Left hindlimb (tissue), 1 donor: ENCODE data around the gene SPECC1L.
"Not testable (repeated sequence)": the region's sequence is repeated elsewhere in the genome, so short reads cannot be mapped to it uniquely, and the experiment has no call there.

Experiments used
- DNase-seq: peaks from one replicate; pipeline ENCODE4 v3.0.0-alpha.2; 2018

SPECC1L gene

DNA sequence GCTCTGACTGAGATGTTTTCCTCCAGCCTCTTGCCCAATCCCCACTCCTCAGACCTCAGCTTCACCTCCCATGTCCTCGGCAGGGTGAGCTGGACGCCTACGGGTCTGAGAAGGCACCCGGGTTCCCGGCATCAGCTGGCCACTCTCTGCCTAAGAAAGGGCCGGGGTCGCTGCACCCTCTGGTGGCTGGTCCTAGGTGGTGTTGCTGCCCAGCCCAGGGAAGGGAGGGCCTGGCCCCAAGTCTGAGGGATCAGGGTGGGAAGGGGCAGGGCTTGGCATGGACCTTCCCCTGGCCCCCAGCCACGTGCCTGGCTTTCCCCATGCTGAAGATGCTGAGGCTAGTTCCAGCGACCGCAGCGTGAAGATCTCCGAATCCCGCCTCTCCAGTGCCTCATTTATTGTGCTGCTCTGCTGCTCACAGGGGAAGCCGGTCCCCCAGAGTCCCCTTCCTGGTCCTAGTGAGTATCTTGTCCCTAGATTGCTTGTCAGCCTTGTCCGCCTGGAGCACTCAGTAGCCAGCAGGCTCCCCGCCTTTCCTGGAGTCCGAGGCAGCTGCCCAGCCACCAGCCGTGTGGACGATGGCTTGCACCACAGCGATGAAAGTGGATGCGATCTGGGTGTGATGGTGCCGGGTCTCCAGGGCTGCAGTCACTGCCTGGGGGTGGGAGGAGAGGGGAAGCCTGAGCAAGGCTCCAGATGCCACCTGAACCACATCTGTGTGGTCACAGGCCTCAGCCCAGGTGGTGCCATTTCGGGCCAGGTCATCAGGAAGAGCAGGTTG, 22.9 kb upstream of the SPECC1L start:
- peak; percentile 92 for DNase-seq

DNA sequence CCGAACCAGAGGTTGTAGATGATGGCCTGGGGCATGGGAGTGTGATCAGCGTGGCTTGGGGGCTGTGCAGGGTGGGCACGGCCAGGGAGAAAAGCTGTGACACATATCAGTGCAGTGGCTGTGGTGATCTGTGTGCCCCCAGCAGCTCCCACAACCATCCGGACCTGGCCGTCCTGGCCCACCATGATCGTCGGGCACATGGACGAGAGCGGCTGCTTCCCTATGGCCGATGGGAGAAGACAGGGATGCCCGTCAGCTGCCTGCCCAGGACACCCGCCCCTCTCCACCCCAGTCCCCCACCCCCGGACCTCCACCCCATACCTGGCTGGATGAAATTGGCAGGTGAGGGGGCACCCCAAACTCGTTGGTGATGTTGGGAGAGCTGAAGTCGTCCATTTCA, 22.0 kb upstream of the SPECC1L start:
- DNase-seq = not testable (repeated sequence)

DNA sequence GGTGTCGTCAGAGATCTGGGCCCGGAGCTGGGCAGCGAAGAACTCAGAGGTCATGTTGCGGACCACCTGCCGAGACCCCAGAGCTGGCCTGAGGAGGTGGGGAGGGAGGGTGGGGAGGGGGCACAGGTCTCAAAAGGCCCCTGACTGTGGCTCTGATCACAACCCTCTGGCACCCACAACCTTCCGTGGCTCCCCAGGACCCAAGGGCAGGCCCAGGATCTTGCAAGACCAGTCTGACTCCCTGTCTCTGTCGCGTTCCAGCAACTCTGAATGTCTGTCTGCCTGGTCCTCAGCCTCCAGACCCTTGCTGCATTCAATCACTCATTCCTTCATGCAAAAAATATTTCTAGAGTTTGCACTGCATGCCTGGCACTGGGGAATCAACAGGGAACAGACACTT, 21.2 kb upstream of the SPECC1L start:
- DNase-seq = not testable (repeated sequence)

DNA sequence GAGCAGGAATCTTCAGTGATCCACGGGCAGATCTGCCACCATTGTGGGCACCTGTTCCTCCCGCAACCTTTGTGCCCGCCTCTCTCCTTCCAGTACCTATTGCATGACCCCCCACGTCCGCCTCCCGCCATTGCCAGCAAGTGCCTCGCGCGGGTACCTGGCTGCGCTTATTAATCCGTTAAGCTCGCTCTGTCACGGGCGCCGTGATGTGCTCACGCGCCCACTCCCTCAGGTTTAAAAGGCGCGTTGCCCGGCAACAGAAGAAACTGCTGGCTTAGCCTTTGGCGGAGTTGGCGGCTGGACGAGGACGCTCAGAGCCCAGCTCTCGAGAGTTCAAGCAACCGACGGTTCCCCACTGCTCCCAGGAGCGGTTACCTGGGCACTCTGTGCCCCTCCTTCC, 19.3 kb upstream of the SPECC1L start:
- not testable (repeated sequence) for DNase-seq

DNA sequence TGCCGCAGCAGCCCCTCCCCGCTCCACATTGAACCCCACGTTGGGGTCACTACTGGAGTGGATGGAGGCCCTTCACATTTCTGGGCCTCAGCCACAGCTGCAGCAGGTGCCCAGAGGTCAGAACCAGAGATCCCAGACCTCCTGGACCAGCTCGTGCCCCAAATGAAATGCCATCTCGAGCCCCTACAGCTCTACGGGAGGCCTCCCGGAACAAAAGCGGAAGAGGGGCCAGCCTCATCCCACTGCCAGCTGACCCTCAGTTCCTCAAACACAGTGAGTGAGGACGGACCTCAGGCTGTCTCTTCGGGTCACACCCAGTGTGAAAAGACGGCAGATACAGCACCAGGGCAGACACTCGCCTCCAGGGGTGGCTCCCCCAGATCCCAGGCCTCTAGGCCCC, 17.5 kb upstream of the SPECC1L start:
- DNase-seq = not testable (repeated sequence)

DNA sequence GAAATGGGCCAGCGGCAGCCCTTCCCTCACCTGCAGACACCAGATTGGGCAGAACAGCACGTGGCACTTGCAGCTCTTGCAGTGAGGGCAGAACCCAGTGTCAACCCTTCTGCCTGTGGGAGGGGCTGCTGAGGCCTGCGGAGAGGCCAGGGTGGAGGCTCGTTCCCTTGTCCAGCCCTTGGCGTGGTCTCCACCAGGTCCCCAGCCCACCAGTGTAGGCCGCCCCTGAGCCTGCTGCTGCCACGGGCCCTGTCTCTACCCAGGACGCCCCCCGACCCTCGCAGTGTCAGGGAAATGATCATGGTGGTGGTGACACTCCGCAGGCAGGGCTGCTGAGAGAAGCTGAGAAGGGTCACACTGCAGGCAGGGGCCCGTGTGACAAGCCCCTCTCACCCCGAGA, 14.5 kb upstream of the SPECC1L start:
- not testable (repeated sequence) for DNase-seq

DNA sequence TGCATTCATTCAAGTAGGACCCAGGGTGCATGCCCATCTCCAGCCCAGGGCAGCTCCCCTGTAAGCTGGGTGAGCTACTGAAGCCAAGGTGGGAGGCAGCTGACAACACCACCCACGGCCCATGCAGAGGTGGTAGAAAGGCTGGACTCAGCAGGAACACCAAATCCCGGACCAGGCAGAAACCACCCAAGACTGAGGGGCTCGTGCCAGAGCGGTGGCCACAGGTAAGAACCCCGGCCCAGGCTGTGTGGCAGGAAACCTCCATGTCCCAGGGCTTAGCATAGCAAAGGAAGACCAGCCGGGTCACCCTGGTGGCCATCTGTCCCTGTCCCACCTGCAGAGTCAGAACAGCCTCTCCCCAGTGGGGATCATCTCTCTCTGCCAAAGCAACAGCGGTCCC, 13.9 kb upstream of the SPECC1L start:
- not testable (repeated sequence) for DNase-seq

DNA sequence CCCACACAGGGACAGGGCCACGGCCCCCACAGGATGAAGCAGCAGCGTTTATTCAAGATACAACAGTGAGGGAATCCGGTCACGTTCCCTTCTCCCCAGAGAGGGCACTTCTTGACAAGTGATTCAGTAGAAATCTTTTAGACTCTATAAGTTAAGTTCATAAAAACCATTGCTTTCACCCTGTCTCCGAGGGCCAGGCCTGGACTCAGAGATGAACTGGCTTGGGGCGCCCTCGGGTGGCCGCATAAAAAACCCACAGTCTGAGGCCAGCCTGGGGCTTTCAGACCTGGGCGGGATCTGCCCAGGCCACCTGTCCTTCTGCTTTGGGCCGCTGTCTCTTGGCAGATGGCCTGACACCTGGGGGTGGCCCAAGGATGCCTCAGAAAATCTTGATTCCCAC, 11.2 kb upstream of the SPECC1L start:
- DNase-seq = peak; percentile 62

DNA sequence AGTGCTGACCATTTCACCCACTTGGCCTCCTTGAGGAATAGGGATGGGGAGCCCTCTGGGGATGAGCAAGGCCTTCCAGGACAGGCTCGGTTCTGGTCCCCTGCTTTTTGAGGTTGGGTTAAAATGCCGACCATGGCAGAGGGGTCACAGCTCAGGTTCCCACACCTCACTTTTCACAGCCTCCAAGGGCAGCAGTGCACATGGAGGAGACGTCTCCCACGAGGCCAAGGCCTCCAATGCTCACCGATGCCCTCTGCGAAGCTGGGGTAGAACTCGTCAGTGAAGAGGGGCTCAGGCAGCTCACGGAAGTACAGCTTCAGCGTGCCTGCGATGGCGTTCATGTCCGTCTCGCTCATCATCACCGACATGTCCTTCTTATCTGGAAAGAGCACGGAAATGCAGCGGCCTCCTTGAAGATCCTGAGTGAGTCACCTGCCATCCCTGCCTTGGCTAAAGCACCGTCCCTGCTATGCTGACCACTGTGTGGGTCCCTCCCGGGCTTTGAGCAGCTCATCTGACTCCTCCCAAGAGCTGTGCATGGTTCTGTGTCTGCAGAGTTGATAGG, 8.4 kb upstream of the SPECC1L start:
- DNase-seq = not testable (repeated sequence)

DNA sequence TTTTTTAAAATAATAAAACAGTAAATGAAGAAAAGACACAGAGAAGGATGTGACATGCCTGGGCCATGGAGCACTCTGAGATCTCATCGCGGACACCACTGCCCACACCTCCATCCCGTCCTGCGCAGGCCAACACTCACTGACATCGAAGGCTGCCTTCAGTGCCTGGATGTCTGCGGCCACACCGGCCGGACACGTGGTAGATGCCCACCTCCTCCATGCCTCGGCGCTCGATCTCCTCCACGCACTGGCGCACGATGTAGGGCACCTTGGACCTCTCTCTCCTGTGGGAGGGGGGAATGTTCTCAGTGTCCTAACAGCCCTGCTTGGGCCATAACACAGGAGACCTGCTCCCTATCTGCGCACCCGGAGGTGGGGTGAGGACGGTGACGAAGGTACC, 7.2 kb upstream of the SPECC1L start:
- DNase-seq = not testable (repeated sequence)

DNA sequence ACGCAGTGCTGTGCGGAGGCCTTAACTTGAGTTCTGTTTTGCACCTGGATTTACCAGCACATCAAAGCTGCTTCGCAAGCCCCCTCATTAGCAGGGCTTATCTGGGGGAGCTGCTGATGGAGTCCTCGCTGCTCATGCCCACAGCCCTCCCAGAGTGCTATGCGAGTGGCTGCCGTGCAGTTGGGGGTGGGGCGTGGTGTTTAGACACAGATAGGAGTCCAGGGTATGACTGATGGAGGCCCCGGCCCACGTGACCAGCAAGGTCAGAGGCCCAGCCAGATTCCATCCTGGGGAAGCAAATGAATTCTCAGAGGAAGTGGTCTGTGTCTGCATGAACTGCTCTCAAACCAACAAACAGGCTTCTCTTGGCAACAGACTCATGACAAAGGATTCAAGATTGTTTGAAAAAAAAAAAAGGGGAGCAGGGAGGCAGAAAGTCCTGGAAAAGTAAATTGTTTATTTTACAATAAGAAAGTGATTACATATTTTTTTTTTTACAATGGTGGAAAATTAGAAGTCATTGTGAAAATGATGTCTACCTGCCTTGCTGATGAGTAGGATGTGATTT, 6.2 kb upstream of the SPECC1L start:
- DNase-seq = not testable (repeated sequence)

DNA sequence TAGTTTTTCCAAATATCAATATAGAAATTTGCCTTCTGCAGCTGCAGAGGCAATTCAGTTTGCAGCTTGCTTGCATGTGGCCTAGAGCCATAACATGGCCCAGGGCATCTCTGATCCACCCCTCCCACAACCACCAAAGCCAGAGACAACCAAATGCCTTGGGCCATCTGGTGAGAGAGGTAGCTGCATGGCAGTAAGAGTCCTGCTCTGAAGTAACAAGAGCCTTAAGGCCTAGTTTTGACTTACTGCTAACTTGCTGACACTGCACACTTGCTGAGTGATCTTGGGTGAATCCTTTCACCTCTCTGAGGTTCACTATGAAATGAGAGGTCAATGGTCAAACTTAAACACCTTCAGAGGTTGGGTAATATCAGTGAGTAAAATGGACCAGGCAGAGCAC, 4.9 kb upstream of the SPECC1L start:
- no peak for DNase-seq

DNA sequence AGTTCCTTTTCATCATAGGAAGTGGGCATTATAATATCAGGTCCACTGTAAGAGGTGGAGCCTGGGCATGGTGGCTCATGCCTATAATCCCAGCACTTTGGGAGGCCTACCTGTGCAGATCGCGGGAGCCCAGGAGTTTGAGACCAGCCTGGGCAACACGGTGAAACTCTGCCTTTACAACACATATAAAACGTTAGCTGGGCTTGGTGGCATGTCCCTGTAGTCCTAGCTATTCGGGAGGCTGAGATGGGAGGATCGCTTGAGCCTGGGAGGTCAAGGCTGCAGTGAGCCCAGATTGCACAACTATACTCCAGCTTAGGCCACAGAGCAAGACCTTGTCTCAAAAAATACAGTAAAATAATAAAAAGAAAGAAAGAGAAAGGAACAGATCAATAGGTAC, 4.1 kb upstream of the SPECC1L start:
- not testable (repeated sequence) for DNase-seq

DNA sequence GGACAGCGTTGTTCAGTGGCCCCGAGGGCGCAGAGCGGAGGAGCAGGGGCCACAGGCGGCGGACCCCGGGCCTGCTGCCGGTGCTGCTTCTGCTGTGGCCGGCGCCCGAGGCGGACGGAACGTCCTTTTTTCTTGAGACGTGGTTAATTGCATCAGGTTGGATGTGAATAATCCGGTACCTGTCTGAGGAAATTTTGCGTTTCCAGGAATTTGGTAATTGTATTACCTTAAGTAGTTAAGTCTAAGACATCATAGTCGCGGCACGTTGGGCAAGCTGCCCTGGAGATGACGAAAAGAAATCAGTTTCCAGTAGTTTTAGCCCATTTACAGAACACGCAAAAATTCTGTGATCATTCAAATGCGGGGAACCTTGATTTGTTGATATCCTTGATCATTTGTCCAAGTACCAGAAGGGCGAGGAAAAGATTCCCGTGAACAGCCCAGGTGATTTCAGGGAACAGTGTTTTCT, 789 bp downstream of the SPECC1L start:
- no peak for DNase-seq

DNA sequence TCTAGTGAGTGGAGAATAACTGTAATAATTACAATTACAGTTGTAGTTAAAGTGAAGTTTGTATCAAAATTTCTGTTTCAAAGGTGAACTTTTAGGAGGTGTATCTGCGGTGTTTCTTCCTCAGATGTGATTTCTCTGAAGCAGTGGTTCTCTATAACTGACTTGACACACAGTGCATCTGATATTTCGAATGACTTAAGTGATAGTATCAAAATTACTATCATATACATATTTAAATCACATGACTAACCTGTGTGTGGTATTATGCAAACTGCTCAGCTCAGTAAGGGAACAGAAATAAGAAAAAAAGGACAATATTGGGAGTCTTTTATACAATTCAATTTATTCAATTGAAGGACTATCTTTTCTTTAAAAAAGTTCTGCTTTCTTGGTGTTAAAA, 2.4 kb downstream of the SPECC1L start:
- DNase-seq = not testable (repeated sequence)

DNA sequence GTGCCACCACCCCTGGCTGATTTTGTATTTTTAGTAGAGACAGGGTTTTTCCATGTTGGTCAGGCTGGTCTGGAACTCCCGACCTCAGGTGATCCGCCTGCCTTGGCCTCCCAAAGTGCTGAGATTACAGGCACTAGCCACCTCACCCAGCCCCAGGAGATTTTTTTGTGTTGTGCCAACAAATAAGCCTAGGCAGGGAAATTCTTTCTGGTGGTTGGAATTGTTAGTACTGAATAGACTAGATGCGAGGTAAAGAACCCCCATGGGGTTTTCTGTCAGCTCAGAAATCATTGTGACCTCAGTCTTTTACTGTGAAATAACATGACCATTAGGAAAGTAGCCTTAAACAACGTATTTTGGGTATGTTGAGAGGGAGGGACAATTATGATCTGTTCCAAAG, 3.3 kb downstream of the SPECC1L start:
- not testable (repeated sequence) for DNase-seq

DNA sequence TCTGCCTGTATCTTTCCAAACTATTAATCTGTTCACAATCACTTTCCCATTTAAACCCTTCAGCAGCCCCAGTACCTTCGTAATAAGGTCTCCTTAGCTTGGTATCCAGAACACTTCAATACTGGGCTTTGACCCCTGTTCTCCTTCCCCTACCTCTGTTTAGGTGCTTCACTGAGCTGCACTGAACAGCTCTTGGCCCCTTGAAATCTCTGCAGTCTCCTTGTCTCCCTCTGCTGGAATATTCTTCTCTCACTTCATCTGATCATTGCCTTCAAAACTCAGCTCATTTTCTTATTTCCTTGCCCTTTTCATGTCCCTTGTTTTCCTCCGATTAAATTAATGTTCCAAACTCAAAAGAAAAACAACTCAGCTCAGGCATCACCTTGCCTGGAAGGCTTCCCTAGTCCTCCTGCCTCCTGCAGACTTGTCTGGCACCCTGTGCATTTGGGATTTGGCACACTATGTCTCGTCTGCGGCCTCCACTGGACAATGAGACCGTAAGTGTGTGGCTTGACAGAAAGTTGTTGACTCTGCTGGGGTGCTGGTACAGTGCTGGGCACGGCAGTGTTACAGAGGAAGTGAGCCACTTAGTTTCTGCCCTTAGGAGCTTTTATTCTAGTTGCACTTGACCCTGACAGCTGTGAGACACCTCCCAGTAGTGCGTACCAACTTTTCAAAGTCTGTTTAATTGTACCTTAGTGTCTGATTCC, 4.2 kb downstream of the SPECC1L start:
- DNase-seq = not testable (repeated sequence)

DNA sequence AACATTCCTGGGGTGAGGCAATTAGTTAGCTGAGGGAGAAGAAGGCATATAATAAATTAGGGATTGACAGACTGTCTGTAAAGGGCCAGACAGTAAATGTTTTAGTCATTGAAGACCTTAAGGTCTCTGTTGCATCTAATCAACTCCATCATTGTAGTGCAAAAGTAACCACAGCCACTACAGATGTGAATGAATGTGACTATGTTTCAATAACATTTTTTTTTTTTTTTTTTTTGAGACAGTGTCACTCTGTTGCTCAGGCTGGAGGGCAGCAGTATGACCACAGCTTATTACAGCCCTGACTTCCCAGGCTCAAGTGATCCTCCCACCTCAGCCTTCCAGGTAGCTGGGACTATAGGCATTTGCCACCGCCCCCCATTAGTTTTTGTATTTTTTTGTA, 9.7 kb downstream of the SPECC1L start:
- DNase-seq = not testable (repeated sequence)

DNA sequence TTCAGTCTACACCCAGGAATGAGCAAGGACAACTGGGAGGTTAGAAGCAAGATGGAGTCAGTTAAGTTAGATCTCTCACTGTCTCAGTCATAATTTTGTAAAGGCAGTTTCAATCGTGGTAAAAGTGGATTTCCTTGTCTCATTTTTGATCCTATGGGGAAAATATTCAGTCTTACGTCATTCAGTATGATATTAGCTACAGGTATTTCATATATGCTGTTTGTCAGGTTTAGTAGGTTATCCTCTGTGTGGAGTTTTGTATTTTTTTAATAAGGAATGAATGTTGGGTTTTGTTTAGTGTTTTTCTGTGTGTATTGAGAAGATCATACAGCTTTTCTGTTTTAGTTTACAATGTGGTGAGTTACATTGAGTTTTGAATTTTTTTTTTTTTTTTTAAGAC, 11.8 kb downstream of the SPECC1L start:
- no peak for DNase-seq

DNA sequence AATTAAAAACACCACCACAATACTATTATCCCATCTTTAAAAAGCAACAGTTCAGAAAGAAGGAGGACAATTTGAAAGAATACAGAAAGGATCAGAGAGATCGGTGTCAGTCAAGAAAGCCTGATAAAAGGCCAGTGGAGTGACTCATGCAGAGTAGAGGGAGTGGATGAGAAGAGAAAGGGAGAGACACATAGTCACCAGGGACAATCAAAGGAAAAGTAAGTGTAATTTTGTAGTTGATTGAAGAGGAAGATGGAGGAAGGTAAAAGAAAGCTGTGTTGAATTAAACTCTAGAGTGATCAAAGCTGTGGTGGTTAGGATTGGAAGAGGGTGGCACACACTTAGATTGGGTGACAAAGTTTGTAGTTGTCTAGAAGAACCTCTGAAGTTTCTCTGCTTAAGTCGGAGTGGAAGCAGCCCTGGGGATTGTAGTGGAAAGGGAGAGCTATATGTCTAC, 14.1 kb downstream of the SPECC1L start:
- DNase-seq = no peak

DNA sequence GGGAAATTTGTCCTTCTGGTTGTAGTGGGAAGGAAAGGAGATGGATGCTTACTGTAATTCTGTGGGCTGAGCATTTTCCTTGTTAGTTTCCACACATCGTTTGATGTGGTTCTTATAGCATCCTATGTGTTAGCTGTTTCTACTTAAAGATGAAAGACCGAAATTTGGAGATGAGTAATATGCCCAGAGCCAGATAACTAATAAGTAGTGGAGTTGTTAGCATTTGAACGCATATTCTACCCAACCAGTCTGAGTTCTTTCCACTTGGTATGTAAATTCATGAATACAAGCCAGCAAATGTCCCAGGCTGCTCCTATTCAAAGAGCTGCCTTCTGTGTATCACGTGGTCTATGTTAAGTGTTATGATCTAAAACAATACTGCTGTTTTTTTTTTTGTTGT, 14.6 kb downstream of the SPECC1L start:
- DNase-seq = no peak

DNA sequence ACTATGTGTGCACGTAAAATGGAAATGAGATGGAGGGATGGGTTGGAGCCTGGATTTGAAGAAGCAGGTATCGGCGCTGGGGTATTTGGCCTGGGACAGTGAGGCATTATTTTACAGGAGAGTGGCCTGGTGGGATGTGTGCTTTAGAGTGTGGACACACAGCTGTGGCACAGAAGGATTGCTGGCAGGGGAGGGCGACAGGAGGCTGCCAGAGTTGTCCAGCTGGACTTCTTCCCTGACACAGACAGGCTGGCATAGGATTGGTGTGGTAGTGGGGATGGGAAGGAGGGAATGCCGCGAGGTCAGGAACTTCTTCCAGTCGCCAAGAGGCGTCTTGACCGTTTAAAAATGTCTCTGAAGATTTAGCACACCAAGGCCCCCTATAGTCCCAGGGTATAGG, 16.6 kb downstream of the SPECC1L start:
- not testable (repeated sequence) for DNase-seq

DNA sequence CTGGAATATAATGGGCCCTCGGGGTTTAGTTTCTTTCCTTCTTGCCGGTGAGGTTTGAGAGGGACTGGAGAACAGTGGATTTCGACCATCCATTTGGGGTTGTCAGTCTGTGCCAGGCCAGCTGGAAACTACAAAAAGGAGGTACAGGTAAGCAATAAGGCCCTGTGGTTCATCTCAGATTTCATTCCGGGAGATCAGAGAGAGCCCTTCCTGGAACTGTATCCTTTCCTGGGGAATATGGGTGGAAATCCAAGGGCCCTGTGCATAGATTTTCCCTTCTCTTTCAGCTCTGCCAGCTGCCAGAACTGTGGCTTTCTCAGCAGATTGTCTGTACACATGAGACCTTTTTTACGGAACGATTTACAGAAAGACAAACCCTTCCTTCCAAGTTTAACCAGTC, 17.2 kb downstream of the SPECC1L start:
- not testable (repeated sequence) for DNase-seq
